GM12891 (cell line): Measurements from ENCODE around the gene GRIA3.

Source experiments
- POLR2A ChIP-seq: IDR thresholded peaks from 2 replicates; pipeline ENCODE4 v1.6.1; 2011; ENCODE audit warnings: low read depth, low read length, control low read depth
- POLR2AphosphoS5 ChIP-seq: IDR thresholded peaks from 2 replicates; pipeline ENCODE4 v1.6.1; 2011; ENCODE audit warnings: low read depth, low read length, control low read depth
- POU2F2 ChIP-seq: IDR thresholded peaks from 2 replicates; pipeline ENCODE4 v1.6.1; 2011; ENCODE audit warnings: low read depth, mild to moderate bottlenecking, control low read depth, low read length, moderate library complexity
- SPI1 ChIP-seq: IDR thresholded peaks from 2 replicates; pipeline ENCODE4 v1.6.1; 2011; ENCODE audit warnings: low read depth, low read length, control low read depth
- TAF1 ChIP-seq: IDR thresholded peaks from 2 replicates; pipeline ENCODE4 v1.6.1; 2011; ENCODE audit warnings: low read depth, low read length, control low read depth

DNA sequence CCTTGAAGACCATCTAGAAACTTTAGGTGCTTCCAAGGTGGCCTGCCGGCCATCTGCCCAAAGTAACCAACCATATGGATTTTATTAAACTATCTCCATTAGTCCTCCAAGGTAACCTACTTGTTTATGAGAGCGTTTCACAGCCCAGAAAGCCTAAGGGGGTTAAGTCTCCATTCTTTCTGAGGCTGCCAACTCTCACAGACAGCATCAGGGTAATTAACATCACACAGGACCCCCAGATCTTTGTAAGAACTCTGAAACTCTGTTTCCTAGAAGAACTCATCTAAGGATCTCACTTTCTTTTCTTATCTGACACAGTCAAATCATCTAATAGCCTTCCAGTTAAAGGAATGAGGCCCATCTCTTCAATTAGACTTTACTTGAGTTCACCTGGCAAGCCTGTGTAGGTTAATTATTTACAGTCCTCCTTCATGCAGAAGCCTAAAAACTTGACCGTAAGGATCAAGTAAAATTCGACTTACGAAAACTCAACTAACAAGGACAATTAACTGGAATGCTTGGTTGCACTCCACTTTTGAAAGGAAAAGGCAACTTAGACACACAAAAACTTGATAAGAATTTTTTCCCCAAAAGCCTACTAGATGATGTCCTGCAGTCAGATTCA, 252.5 kb downstream of the GRIA3 start:
- TF ChIP-seq POLR2A, result no peak
- TF ChIP-seq TAF1, result no peak
- TF ChIP-seq POLR2AphosphoS5, result no peak
- TF ChIP-seq SPI1, result no peak
- TF ChIP-seq POU2F2, result no peak
